GM19468 (cell line): ENCODE data around the gene MTHFD2L.

Experiments used
- ATAC-seq: cut with Tn5 transposase; IDR thresholded peaks from one replicate; pipeline ENCODE4 v1.9.1; 2021; ENCODE audit warnings: mild to moderate bottlenecking, moderate library complexity, moderate number of reproducible peaks; ENCODE audit not compliant: unreplicated experiment; ENCODE audit errors: extremely low read depth

Gene MTHFD2L

DNA sequence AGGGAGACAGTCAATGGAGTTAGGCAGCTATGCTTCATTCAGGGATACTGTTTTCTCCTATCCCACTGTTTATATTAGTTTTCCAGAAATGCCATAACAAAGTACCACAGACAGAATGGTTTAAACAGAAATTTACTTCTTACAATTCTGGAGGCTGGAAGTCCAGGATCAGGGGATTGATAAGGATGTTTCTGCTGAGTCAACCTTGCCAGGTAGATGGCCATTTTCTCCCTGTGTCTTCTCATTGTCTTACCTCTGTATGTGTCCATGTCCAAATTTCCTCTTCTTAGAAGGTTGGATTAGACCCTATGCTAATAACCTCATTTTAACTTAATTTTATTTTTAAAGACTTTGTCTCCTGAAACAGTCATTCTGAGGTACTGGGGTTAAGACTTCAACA lies 129.9 kb downstream of the MTHFD2L start:
- no peak for ATAC-seq

DNA sequence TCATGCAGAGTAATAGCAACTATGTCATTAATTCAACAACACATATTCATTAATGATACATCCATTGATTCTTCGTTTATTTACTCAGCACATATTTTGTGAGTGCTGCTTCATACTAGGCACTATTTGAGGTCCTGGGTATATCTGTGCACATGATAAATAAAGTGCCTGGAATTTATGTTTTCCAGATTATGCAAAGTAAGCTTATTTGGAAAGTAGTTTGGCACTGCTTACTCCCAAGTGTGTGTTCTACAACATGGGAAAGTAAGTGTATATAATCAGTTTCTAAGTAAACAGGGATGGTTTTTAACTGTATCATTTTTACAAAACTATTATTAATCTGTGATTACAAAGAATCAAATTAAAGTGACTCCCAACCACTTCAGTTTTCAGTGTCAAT lies 133.6 kb downstream of the MTHFD2L start:
- ATAC-seq = no peak

DNA sequence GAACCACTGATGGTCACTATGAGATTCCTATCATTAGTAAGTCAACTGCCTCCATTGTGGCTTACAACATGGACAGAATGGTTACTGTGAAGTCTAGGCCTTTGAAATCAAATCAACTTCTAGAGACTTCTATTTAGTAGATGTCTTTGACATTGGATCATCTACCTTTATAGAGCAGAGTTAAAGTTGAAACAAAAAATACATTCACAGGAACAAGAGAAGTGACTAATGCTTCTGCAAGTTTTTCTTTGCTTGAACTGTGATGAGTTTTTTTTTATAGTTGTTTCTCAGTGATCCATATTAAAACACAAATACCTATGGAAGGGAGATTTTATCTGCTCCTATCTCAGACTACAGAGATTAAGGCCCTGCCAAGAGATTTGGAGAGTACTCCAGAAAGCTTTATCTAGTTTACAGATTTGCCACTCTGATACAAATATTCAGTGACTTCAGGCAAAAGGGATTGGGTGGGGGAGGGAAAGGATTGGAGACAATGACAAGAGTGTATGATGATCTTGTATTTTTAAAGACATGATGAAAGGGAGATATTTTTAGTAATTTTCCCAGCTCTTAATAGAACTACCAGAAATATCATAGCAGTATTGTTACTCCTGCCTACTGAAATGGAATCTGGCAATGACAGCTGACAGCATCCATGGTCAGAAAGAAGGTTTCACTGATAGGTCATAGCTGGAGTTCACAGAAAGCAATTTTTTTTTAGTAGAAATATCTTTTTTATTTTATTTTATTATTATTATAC lies 134.4 kb downstream of the MTHFD2L start:
- ATAC-seq = no peak

DNA sequence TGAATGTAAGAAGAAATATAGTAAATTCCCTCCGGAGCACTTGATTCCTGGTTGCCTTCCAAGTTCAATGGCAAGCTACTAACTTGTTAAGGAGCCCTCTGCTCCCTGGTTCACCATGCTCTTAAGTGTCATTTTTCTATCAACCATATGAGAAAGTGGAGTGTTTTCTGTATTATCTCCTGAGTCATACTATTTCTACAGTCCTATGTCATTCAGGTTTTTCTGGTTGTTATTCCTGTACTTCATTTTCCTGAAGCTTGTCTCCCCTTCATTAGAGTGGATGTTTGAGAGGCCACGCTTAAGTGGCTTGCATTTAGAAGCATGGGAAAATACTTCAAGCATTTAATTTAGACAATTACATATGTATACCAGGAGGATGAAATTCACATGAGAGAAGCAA lies 135.6 kb downstream of the MTHFD2L start:
- no peak for ATAC-seq

DNA sequence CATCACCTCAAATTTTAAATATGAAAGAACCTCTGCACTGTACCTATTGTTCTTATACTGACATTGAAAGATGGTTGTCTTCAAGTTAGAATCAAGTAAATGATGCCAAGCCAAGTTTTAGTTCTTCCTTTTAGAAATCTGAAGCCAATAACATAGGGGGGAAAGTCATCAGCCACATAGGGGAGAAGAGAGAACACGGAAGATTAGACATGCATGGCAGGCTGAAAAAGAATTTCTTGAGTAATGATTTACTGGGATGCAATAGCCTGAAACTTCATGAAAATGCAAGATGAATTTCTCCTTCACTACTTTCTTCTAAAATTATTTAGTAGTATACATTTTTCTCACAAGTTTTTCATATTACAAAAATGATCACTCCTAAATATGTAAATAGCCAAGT lies 136.8 kb downstream of the MTHFD2L start:
- ATAC-seq = no peak

DNA sequence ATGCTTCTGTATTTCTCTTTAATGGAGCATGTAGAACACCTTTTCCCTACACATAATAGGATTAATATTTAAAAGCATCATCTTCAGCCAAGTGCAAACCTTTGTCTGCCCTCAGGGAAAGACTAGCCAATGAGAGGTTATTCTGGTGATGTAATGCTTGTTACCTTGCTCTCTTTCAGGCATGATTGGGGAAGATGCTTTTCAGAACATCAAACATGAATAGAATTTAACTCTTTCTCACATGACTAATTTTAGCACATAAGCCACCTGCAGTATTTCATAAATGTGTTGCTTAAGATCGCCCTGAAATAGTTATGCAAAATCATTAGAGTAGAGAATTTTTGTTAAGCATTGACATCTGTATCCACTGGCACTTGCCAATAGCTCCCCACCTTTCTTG lies 139.6 kb downstream of the MTHFD2L start:
- no peak for ATAC-seq

DNA sequence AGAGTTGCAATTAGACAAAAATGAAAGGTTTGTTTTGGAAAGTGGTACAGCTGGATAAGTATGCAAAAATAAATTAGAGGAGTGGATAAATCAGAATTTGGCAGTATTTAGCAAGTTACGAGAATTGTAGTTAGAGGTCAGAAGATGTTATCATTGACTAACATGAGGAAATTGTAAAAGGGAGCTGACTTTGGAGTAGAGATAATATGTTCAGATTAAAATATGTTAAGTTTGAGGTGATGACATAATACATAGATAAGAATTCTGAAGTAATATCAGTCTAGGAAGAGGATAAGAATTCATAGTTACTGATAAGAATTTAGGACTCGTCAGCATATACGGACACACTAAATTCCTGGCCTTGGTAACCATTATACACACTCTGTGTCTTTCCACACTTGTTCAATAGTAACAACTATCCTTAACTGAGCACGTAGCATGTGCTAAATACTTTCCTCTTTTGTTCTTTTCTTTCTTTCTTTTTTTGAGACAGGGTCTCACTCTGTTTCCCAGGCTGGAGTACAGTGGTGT lies 146.2 kb downstream of the MTHFD2L start:
- ATAC-seq = no peak

DNA sequence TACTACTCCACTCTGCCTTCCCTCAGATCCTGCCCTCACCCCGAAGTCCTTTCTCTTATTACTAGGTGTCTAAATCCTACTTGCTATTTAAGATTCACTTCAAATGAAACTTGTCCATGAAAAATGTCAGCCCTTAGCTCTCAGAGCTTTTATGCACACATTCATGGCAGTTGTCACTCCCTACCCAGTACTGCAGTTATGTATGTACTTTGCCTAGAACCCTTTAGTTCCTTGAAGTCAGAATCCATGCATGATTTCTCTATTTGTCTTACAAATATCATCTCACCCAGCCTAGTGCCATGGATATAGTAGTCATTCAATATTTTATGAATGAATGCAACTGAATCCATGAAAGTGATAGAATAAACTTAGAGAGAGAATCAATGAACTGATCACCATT lies 147.1 kb downstream of the MTHFD2L start:
- ATAC-seq = no peak

DNA sequence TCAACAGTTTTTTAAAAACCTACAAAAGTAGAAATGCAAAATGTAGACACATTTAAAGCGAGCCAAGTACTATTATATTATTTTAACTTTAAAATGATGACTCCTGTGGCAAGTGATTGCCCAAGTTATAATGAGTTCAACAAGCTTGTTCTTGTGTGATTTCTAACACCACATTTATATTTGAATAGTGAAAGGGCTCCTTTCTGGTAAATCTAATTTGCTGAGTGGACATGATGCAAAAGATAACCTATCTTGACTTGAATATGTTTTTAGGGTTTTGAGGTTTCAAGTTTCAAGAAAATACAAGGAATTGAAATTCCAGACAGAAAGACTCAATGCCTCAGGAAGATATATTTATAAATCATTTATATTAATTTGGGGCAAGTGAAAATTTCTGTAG lies 149.3 kb downstream of the MTHFD2L start:
- no peak for ATAC-seq

DNA sequence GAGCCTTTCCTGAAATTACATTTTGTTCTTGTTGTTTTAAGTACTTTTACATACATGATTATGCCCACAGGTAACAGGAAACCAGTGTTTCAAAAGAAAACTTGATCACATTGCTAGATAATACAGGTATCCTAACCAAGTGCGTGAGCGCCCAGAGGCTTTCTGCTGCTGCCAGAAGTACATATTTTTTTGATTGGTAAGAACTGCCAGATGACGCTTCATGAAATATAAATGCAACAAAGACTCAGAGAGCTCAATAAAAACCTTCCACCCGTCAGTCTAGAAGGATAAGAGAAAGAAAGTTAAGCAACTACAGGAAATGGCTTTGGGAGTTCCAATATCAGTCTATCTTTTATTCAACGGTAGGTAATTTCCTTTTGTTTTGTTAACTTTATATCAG lies 150.3 kb downstream of the MTHFD2L start, which contains the start of gene EPGN:
EPGN (plus strand) TSS at position 256 of the 400 bp plus-strand sequence; CDS start at position 320, 64 bp downstream.
- ATAC-seq = no peak

DNA sequence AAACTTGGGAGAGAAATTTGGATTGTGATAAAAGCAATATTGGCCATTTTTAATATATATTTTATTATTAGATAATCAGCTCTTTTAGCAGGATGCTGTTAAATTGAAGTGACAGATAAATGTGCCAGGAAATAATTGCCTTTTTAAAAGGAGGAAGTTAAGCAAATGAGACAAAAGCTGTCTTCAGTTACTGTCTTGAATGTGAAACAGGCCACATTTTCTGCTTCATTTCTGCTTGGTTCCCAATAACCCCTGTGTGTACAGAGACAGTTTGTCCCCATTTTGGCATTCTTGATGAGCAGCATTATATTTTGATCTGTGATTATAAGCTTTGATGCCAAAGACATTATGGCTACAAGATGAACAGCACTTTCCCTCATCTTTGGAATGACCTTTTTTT lies 151.3 kb downstream of the MTHFD2L start:
- no peak for ATAC-seq

DNA sequence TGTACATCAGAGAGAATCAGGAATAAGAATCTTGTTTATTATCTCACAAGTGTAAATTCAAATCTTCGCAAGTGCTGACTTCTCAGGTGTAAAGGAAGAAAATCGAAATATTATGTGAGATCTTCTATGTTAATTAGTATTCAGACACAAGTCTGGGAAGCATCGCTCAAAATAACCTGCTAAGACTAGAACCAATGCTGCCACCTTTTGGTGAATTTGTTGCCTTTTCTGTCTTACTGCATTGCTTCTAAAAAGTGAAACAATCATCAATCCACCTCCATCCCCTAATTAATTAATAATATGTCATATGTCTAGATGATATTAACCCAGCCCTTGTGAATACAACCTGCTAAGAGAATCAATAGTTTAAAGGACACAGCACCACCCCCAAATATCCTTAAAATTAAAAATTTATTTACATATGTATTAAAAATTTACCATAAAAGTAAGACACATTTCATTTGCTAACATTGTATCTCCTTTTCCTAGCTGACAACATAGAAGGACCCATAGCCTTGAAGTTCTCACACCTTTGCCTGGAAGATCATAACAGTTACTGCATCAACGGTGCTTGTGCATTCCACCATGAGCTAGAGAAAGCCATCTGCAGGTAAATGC lies 153.9 kb downstream of the MTHFD2L start:
- ATAC-seq = no peak

DNA sequence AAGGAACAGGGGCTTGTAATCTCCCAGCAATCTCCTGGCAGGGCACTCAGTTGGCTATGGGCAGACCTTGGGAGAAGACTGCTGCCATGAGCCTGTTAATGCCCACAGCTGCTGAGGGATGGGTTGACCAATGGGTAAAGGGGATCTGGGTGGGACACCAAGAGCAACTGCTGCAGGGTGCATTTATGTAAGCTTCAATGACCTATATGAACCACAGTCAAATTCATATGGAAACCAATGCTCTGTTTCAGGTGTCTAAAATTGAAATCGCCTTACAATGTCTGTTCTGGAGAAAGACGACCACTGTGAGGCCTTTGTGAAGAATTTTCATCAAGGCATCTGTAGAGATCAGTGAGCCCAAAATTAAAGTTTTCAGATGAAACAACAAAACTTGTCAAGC lies 156.4 kb downstream of the MTHFD2L start:
- ATAC-seq = no peak

DNA sequence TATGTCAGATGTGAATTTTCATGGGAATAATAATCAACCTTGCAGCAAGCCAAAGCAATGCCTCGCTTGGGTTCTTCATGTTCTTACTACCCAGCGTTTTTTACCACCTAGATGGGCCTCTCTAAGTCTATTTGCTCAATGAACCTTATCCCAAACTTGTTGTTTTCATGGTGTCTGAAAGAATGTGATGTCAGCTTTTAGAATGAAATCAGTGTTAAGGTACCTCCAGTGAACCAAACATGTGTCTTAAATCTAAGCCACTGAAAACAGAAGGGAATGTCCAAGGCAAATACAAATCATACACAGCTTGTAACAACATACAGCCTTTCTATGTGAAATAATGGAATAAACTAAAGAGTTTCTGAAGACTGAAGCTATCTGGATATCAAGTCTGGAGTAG lies 157.0 kb downstream of the MTHFD2L start:
- no peak for ATAC-seq

DNA sequence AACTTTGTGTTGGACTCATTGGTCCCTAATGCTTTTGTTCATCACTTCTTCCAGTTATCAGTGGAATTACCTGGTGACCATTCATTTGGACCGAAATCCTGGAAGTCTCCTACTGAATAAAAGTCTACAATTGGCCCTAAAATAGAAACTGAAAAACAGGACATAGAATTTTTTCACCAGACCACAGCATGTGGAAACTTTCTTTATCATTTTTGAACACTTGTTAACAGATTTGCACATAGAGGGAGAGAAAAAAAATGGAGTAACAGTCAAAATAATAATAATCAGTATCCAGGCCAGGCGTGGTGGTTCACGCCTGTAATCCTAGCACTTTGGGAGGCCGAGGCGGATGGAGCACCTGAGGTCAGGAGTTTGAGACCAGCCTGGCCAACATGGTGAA lies 157.5 kb downstream of the MTHFD2L start:
- ATAC-seq = no peak

DNA sequence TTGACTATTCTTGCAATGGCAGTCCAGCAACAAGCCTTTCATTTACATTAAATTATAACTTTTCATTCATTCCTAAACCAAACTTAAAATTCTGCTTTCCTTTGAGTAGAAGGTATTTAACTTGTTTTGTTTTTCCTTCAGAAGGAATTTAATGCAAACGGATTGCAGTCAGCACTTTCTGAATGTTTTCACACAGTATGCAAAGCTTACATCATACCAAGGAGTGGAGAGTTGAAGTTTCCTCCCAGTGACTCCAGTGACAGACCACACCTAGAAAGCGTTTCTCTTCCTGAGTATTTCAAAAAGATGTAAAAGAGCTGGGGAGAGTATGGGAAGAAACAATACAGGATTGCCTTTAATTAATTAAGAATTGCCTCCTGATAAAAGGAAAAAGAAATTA lies 158.5 kb downstream of the MTHFD2L start:
- no peak for ATAC-seq

DNA sequence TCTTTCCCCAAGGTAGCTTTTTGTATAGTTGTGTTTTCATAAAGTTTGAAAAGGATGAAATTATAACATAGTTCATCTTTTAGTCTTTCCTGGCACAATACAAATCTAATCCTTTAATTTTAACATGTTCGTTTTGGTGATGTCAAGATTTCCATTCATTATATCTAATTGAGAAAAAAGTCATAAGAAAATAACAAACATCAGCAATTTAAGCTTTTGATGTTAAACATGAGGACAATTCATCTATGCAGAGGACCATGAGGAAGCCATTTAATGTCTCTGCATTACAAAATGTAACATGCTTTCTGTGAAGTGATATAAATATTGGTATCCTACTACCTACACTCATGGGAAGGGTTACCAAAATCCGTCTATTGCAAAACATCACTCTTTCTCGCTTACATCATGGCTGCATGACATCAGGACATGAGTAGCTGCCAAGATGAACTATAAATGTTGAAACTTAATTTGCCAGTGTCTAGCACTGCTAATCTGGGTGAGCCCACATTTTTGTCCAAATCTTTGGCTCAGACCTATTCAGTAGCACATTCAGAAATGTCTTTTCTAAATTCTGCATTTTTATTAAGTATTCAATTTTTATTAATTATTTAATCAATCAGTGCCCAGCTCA lies 159.8 kb downstream of the MTHFD2L start:
- no peak for ATAC-seq

DNA sequence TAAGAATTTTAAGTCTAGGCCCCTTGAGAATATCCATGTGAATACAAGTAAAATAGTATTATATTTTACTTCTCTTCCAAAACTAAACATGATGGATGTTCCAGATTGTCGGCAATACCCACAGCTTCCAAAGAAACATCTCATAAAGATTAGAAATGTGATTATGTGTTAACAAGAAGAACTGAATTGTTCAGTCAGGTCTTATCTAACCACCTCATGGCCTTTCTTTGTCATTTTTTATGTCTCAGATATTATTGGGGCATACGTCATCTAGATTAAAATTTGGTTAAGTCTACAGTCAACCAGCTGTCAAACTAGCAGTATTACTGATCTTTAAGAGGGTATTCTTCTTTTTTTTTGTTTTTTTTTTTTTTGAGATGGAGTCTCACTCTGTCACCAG lies 160.4 kb downstream of the MTHFD2L start:
- ATAC-seq = no peak

DNA sequence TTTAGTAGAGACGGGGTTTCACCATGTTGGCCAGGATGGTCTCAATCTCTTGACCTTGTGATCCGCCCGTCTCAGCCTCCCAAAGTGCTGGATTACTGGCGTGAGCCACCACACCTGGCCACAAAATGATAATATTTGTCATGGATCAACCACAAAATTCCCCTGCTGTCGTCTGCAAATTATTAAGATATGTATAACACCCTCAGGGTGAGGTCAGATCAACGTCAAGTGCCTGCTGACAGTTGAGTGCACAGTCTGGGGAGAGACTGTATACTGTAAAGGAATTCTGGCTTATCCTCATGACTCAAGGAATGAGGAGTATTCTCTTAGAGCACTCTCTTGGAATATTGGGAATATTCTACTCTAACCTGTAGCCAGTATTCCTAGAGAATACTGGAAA lies 161.6 kb downstream of the MTHFD2L start:
- ATAC-seq = no peak

DNA sequence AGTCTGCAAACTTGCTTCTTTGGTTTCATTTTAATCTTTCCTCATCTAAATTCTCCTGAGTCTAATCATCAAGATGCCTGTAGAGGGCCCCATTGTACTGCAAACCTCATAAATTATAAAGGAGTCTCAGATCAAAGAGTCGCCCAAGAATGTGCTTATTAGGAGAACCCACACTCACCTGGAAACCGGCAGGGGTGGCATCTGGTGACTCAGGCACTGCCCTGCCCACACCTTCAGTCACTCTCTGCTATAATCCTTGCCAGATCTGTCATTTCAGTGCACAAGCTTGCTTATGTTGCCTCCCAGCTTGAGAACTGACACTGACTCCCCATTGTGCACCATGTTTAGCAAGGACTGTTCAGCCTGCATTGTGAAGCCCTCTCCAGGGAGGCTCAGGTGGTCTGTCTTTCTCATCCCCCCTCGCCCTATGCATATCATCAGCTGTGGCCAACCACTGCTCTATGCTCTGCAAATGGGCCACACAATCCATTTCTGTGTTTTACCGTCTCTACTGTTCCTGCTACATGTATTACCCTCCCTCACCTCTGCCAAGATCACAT lies 162.7 kb downstream of the MTHFD2L start:
- peak; percentile 19 for ATAC-seq

DNA sequence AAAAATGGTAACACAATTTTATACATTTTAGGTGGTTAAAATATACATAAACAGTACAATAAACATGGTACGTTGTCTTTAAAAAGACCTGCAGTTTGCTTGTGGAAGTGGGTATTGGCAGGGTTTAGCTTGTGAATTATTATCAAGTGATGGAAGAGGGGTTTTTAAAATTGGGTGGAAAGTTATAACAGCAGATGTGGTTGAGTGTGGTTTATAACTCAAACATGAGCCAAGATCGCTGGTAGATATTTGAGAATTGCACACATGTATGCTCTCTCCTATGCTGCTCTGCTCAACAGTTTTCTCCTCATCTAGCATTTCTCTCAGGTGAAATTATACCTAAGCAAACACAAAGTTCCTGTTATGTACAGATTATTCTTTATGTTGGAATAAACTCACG lies 164.4 kb downstream of the MTHFD2L start:
- ATAC-seq = no peak
